H1 (cell line): Measurements from ENCODE around the gene TMEM44. TPM values are rescaled to one million over a fixed set of nuclear protein-coding genes. Genes with fewer than 3 reads are reported as not detected.

ENCODE experiments used
- CTCF ChIA-PET: fragments of 300-600 bp; sonication (Branson Sonifier 250); formaldehyde crosslinking; loops from one replicate; lab custom pipeline; 2021; ENCODE audit not compliant: partially characterized antibody; lab: Charles Lee
- POLR2A ChIA-PET: fragments of 300-600 bp; sonication (Branson Sonifier 250); formaldehyde crosslinking; loops from one replicate; lab custom pipeline; 2021; ENCODE audit warnings: inconsistent platforms; ENCODE audit not compliant: partially characterized antibody; lab: Charles Lee
- DNase-seq, 2 experiments: peaks; one replicate each; pipeline versions ENCODE4 v3.0.0 to v3.0.0-alpha.2; 2010 to 2022; ENCODE audit warnings: low spot score in 2 of 2, low read depth in 1 of 2, mixed read lengths in 1 of 2
- FAIRE-seq: peaks from 2 replicates; lab custom pipeline; 2011; peaks lifted over from hg19 to GRCh38; lab: Jason Lieb, UNC
- H2AFZ ChIP-seq: 2 replicates; pipeline ENCODE4 v1.8.1; 2012; ENCODE audit warnings: low read length, inconsistent platforms
- H2AK5ac ChIP-seq: 2 replicates; pipeline ENCODE4 v1.6.1; 2013; ENCODE audit warnings: low read depth, low read length
- H2BK120ac ChIP-seq: replicated peaks from 2 replicates; pipeline ENCODE3; 2013; ENCODE audit warnings: low read depth, low read length, inconsistent platforms
- H2BK12ac ChIP-seq: 2 replicates; pipeline ENCODE4 v1.6.1; 2013; ENCODE audit warnings: low read depth, low read length
- H2BK15ac ChIP-seq: 2 replicates; pipeline ENCODE4 v1.6.1; 2013; ENCODE audit warnings: low read length
- H2BK20ac ChIP-seq: 2 replicates; pipeline ENCODE4 v1.6.1; 2013; ENCODE audit warnings: low read length
- H2BK5ac ChIP-seq: 2 replicates; pipeline ENCODE4 v1.6.1; 2013; ENCODE audit warnings: low read depth, low read length
- H3K14ac ChIP-seq: 2 replicates; pipeline ENCODE4 v1.6.1; 2013; ENCODE audit warnings: inconsistent platforms; ENCODE audit not compliant: insufficient read length
- H3K18ac ChIP-seq: 2 replicates; pipeline ENCODE4 v1.6.1; 2013; ENCODE audit warnings: low read length; ENCODE audit errors: extremely low read depth
- H3K23ac ChIP-seq: 2 replicates; pipeline ENCODE4 v1.6.1; 2013; ENCODE audit warnings: inconsistent platforms; ENCODE audit not compliant: insufficient read length
- H3K23me2 ChIP-seq: 2 replicates; pipeline ENCODE4 v1.6.1; 2013; ENCODE audit warnings: low read depth, low read length
- H3K27ac ChIP-seq: 2 replicates; pipeline ENCODE4 v1.6.1; 2011; ENCODE audit warnings: low read depth, low read length, inconsistent platforms
- H3K27me3 ChIP-seq, 4 experiments: replicated peaks in 1 of 4; 1 replicate in 1 of 4; 2 replicates in 3 of 4; pipeline versions ENCODE4 v1.6.1 to v1.8.1; 2011 to 2013; ENCODE audit warnings: low read length in 3 of 4, mild to moderate bottlenecking in 3 of 4, inconsistent platforms in 2 of 4, mixed read lengths in 2 of 4, moderate library complexity in 1 of 4; ENCODE audit not compliant: control insufficient read depth in 3 of 4, insufficient read depth in 3 of 4; ENCODE audit errors: extremely low read depth in 1 of 4
- H3K36me3 ChIP-seq, 4 experiments: 2 replicates each; pipeline versions ENCODE4 v1.6.1 to v1.8.1; 2011 to 2013; ENCODE audit warnings: mild to moderate bottlenecking in 4 of 4, low read length in 3 of 4, moderate library complexity in 2 of 4, control low read depth in 1 of 4, inconsistent platforms in 1 of 4; ENCODE audit not compliant: insufficient read depth in 4 of 4, control insufficient read depth in 2 of 4
- H3K4ac ChIP-seq: replicated peaks from 2 replicates; pipeline ENCODE3; 2013; ENCODE audit warnings: low read length, low read depth, mixed read lengths, inconsistent platforms; ENCODE audit not compliant: insufficient read length
- H3K4me1 ChIP-seq, 4 experiments: replicated peaks in 1 of 4; 1 replicate in 1 of 4; 2 replicates in 3 of 4; pipeline versions ENCODE4 v1.6.1 to v1.8.1; 2011 to 2013; ENCODE audit warnings: low read length in 3 of 4, inconsistent platforms in 2 of 4, mixed read lengths in 1 of 4; ENCODE audit not compliant: insufficient read depth in 4 of 4, control insufficient read depth in 3 of 4
- H3K4me2 ChIP-seq, 2 experiments: 2 replicates each; pipeline versions ENCODE4 v1.6.1 to v1.8.1; 2011 to 2013; ENCODE audit warnings: low read depth in 2 of 2, low read length in 2 of 2, control low read depth in 1 of 2, inconsistent platforms in 1 of 2, mild to moderate bottlenecking in 1 of 2; ENCODE audit not compliant: insufficient read depth in 1 of 2
- H3K4me3 ChIP-seq, 4 experiments: fragments of 200-600, 300-600 bp in 1 of 4; sonication (generic), shearing (Covaris generic), sonication (Bioruptor Twin) in 1 of 4; 2 replicates each; pipeline versions ENCODE4 v1.5.1 to v1.8.1; 2011 to 2016; ENCODE audit warnings: low read length in 4 of 4, low read depth in 3 of 4, control low read depth in 2 of 4, inconsistent platforms in 2 of 4, mild to moderate bottlenecking in 2 of 4, mixed read lengths in 1 of 4, moderate library complexity in 1 of 4; ENCODE audit not compliant: insufficient read depth in 2 of 4; ENCODE audit errors: extremely low read depth in 1 of 4
- H3K56ac ChIP-seq: replicated peaks from 2 replicates; pipeline ENCODE3; 2013; ENCODE audit warnings: low read depth, mild to moderate bottlenecking, mixed read lengths, low read length, inconsistent platforms; ENCODE audit not compliant: insufficient read length
- H3K79me1 ChIP-seq: 2 replicates; pipeline ENCODE4 v1.6.1; 2013; ENCODE audit warnings: low read depth, low read length, control low read depth
- H3K79me2 ChIP-seq, 2 experiments: 2 replicates each; pipeline versions ENCODE4 v1.6.1 to v1.8.1; 2012 to 2013; ENCODE audit warnings: low read length in 2 of 2, mild to moderate bottlenecking in 2 of 2, inconsistent platforms in 1 of 2; ENCODE audit not compliant: insufficient read depth in 2 of 2, control insufficient read depth in 1 of 2
- H3K9ac ChIP-seq, 4 experiments: replicated peaks in 1 of 4; 1 replicate in 1 of 4; 2 replicates in 3 of 4; pipeline versions ENCODE4 v1.6.1 to v1.8.1; 2011 to 2013; ENCODE audit warnings: low read depth in 3 of 4, low read length in 3 of 4, control low read depth in 2 of 4, mild to moderate bottlenecking in 2 of 4, moderate library complexity in 2 of 4, inconsistent platforms in 1 of 4; ENCODE audit errors: extremely low read depth in 1 of 4
- H3K9me3 ChIP-seq, 2 experiments: 2 replicates each; pipeline versions ENCODE4 v1.6.1 to v1.8.1; 2012 to 2013; ENCODE audit warnings: mild to moderate bottlenecking in 2 of 2, moderate library complexity in 2 of 2, control low read depth in 1 of 2, inconsistent platforms in 1 of 2, low read depth in 1 of 2, low read length in 1 of 2, mixed read lengths in 1 of 2; ENCODE audit not compliant: insufficient read depth in 2 of 2
- H4K20me1 ChIP-seq, 2 experiments: replicated peaks in 1 of 2; 2 replicates each; pipeline versions ENCODE3 to v1.8.1; 2011 to 2013; ENCODE audit warnings: inconsistent platforms in 2 of 2, low read length in 2 of 2, mild to moderate bottlenecking in 1 of 2; ENCODE audit not compliant: insufficient read depth in 2 of 2, control insufficient read depth in 1 of 2
- H4K5ac ChIP-seq: 2 replicates; pipeline ENCODE4 v1.6.1; 2013; ENCODE audit warnings: low read length, low read depth, mixed read lengths, inconsistent platforms; ENCODE audit not compliant: insufficient read length
- H4K8ac ChIP-seq: 2 replicates; pipeline ENCODE4 v1.8.0; 2013; ENCODE audit warnings: mild to moderate bottlenecking, moderate library complexity, low read length, inconsistent platforms; ENCODE audit not compliant: insufficient read depth; ENCODE audit errors: extremely low read depth
- H4K91ac ChIP-seq: replicated peaks from 2 replicates; pipeline ENCODE3; 2013; ENCODE audit warnings: low read length, mixed read lengths, inconsistent platforms; ENCODE audit not compliant: insufficient read length
- BCL11A ChIP-seq, 2 experiments: IDR thresholded peaks; one replicate each; pipeline ENCODE4 v1.6.1; 2011; ENCODE audit warnings: low read depth in 2 of 2, low read length in 2 of 2, mild to moderate bottlenecking in 2 of 2
- CBX5 ChIP-seq: fragments of 300-800, 300-1000 bp; sonication (generic); IDR thresholded peaks from 2 replicates; pipeline ENCODE4 v1.7.1; 2016; ENCODE audit warnings: antibody characterized with exemption, low read length, low read depth
- CTBP2 ChIP-seq: IDR thresholded peaks from 2 replicates; pipeline ENCODE4 v1.7.0; 2011; ENCODE audit warnings: borderline replicate concordance, mild to moderate bottlenecking, moderate library complexity, mixed read lengths, low read length; ENCODE audit not compliant: insufficient read depth, insufficient read length
- EZH2 ChIP-seq: fragments of 200-600 bp; sonication (generic); IDR thresholded peaks from 2 replicates; pipeline ENCODE4 v1.7.1; 2012; ENCODE audit warnings: low read depth, mild to moderate bottlenecking, moderate library complexity, low read length, inconsistent platforms; ENCODE audit not compliant: severe bottlenecking
- GABPA ChIP-seq: IDR thresholded peaks from 2 replicates; pipeline ENCODE4 v1.6.1; 2011; ENCODE audit warnings: mild to moderate bottlenecking, low read length, moderate library complexity, borderline replicate concordance; ENCODE audit not compliant: insufficient read depth
- KDM4A ChIP-seq: IDR thresholded peaks from one replicate; pipeline ENCODE4 v1.7.1; 2012; ENCODE audit warnings: low read depth, mild to moderate bottlenecking, moderate library complexity, low read length, inconsistent platforms; ENCODE audit not compliant: severe bottlenecking
- RAD21 ChIP-seq, 2 experiments: IDR thresholded peaks in 1 of 2; conservative IDR thresholded peaks in 1 of 2; 2 replicates each; pipeline ENCODE4 v1.6.1; 2011; ENCODE audit warnings: low read depth in 2 of 2, low read length in 2 of 2, improper control_type of control experiment in 1 of 2, inconsistent platforms in 1 of 2, mild to moderate bottlenecking in 1 of 2, moderate library complexity in 1 of 2
- RBBP5 ChIP-seq: IDR thresholded peaks from 2 replicates; pipeline ENCODE4 v1.7.1; 2012; ENCODE audit warnings: low read depth, mild to moderate bottlenecking, inconsistent platforms, low read length, moderate library complexity, borderline replicate concordance
- SAP30 ChIP-seq: fragments of 300-600 bp; sonication (generic); IDR thresholded peaks from 2 replicates; pipeline ENCODE4 v1.7.1; 2012; ENCODE audit warnings: low read length, moderate library complexity, mild to moderate bottlenecking, inconsistent platforms; ENCODE audit not compliant: insufficient read depth, insufficient replicate concordance
- SIN3A ChIP-seq, 2 experiments: IDR thresholded peaks in 1 of 2; conservative IDR thresholded peaks in 1 of 2; 2 replicates each; pipeline ENCODE4 v1.6.1; 2011 to 2012; ENCODE audit warnings: low read length in 2 of 2, improper control_type of control experiment in 1 of 2, low read depth in 1 of 2, mild to moderate bottlenecking in 1 of 2
- SP2 ChIP-seq: IDR thresholded peaks from 2 replicates; pipeline ENCODE4 v1.6.1; 2012; ENCODE audit warnings: mild to moderate bottlenecking, low read length, inconsistent platforms
- WGBS, 2 experiments: shearing (Covaris generic) in 1 of 2; methylation state at CpG; one replicate each; pipeline versions ENCODE4 v1.1.6 to v1.1.7; 2013 to 2015; ENCODE audit warnings: low lambda C conversion rate in 2 of 2, mixed read lengths in 2 of 2, inconsistent platforms in 1 of 2, low coverage in 1 of 2, missing lambda C conversion rate in 1 of 2; ENCODE audit not compliant: insufficient replicate concordance in 2 of 2, insufficient coverage in 1 of 2, insufficient read length in 1 of 2; ENCODE audit errors: extremely low coverage in 1 of 2, missing lambda C conversion rate in 1 of 2; 5-methylcytosine and 5-hydroxymethylcytosine counted together
- polyA plus RNA-seq, 7 experiments: library from polyadenylated mRNA; depleted of rRNA in 3 of 7; stranded (reverse) in 5 of 7; unstranded in 2 of 7; fragments of >200 nt in 5 of 7; fragments of 200-250 nt in 2 of 7; gene quantifications; 1 replicate in 5 of 7; 2 replicates in 1 of 7; 4 replicates in 1 of 7; pipeline versions ENCODE4 v1.2.1 to v1.2.3, GENCODE V29; 2011 to 2013; ENCODE audit warnings: missing spikeins in 2 of 7, mixed read lengths in 2 of 7
- total RNA-seq: library from RNA; stranded (reverse); fragmentation: NEBNext Ultra II Directional; extraction: Animal tissue kit (Norgen Biotek cat#: 25700); gene quantifications from 2 replicates; pipeline ENCODE4 v1.2.1, GENCODE V29; 2021

The TMEM44 gene
- total and polyA plus RNA-seq, 2 of the 8 experiments (the other 6 are each of a cell fraction or from before 2014, with no cell fraction given) = 14.0 to 16.7 TPM

- H3K4me1 ChIP-seq = no peaks in the 10 kb centered on the region
- H3K14ac ChIP-seq = no peak overlapping the region
- FAIRE-seq (no peak), DNase-seq (no peak)
- CTCF ChIA-PET = interaction anchor here (0.6 to 1.2 kb wide), 4 partner anchors 29 to 171 kb away, joined by 3 read pairs; no protein-coding TSS in a partner anchor
- no peak overlapping the region for H2BK12ac ChIP-seq
- no peak overlapping the region for H2AFZ ChIP-seq
- no peak overlapping the region for H4K91ac ChIP-seq
- H3K56ac ChIP-seq = no peak overlapping the region
- H2BK120ac ChIP-seq = no peak overlapping the region
- H2BK5ac ChIP-seq = no peak overlapping the region
- H3K4ac ChIP-seq = no peak overlapping the region
- H2BK20ac ChIP-seq = no peak overlapping the region
- no peak overlapping the region for H3K27ac ChIP-seq
- no peaks in the 10 kb centered on the region for H3K79me1 ChIP-seq
- peaks cover 0 to 4% of the 10 kb centered on the region in 2 experiments; a peak in 1 of 4 replicates for H3K79me2 ChIP-seq
- no peaks in the 10 kb centered on the region for H4K20me1 ChIP-seq
- H3K9ac ChIP-seq = no peak overlapping the region
- peaks cover 3% of the 10 kb centered on the region; the same call in 1 of the 2 replicates for H3K23me2 ChIP-seq
- 93% methylated on average over 14 of the region's 14 CpGs; no CpG with 5 or more reads in 1 of the 2 experiments for WGBS, 2 experiments
- no peaks in the 10 kb centered on the region for H3K27me3 ChIP-seq
- no peak overlapping the region for H4K8ac ChIP-seq
- H4K5ac ChIP-seq = no peak overlapping the region
- no peak overlapping the region for H2AK5ac ChIP-seq
- no peak overlapping the region for H3K23ac ChIP-seq
- 0 out of 8 replicates have a peak, but pooled peaks cover 0 to 3% (median 0%) of the 10 kb centered on the region in 4 experiments for H3K36me3 ChIP-seq
- POLR2A ChIA-PET = interaction anchor here (1.4 kb wide), 1 partner anchor 10 kb away, joined by 3 read pairs; no protein-coding TSS in a partner anchor
- no peaks in the 10 kb centered on the region for H3K9me3 ChIP-seq
- H3K4me3 ChIP-seq = no peak overlapping the region
- H3K18ac ChIP-seq = no peak overlapping the region
- no peak overlapping the region for H3K4me2 ChIP-seq
- H2BK15ac ChIP-seq = no peak overlapping the region
- TF ChIP-seq SIN3A (conservative IDR thresholded peaks at IDR 0.05 in 1 of 2, IDR thresholded peaks at IDR 0.05 in 1 of 2; ENCODE audit: low read depth in 1 of 2, low read length in 2 of 2) (no peak), GABPA (no peak), SAP30 (no peak), BCL11A (IDR thresholded peaks at IDR 0.05; ENCODE audit: low read depth in 2 of 2, low read length in 2 of 2) (no peak), CTBP2 (no peak), EZH2 (no peak), SP2 (no peak), RAD21 (IDR thresholded peaks at IDR 0.05 in 1 of 2, conservative IDR thresholded peaks at IDR 0.05 in 1 of 2; ENCODE audit: low read depth in 2 of 2, low read length in 2 of 2) (no peak), CBX5 (no peak), KDM4A (no peak), RBBP5 (no peak)
These were observed 45.7 kb downstream of the TMEM44 start for GRCh38 chr3:194587438-194587931.
